Mucosa of stomach (tissue), 1 donor: ENCODE measurements around the gene MUSK.
A peak's percentile ranks its signal among the peaks of the same experiment; 100 is the strongest.
"Not testable (repeated sequence)": the region's sequence is repeated elsewhere in the genome, so short reads cannot be mapped to it uniquely, and the experiment has no call there.

Experiments used
- H3K27me3 ChIP-seq: one replicate; pipeline ENCODE4 v1.7.0; 2013; ENCODE audit warnings: mild to moderate bottlenecking, low read length; ENCODE audit not compliant: control insufficient read depth, insufficient read depth
- H3K36me3 ChIP-seq: one replicate; pipeline ENCODE4 v1.7.0; 2013; ENCODE audit warnings: low read length; ENCODE audit not compliant: control insufficient read depth, insufficient read depth
- H3K4me1 ChIP-seq: one replicate; pipeline ENCODE4 v1.7.0; 2013; ENCODE audit warnings: mild to moderate bottlenecking, low read length; ENCODE audit not compliant: control insufficient read depth, insufficient read depth
- H3K4me3 ChIP-seq: one replicate; pipeline ENCODE4 v1.7.0; 2013; ENCODE audit warnings: low read length
- H3K9ac ChIP-seq: one replicate; pipeline ENCODE4 v1.7.0; 2013; ENCODE audit warnings: mild to moderate bottlenecking, low read length, moderate library complexity
- H3K9me3 ChIP-seq: one replicate; pipeline ENCODE4 v1.7.0; 2013; ENCODE audit warnings: mild to moderate bottlenecking, low read length, moderate library complexity; ENCODE audit not compliant: control insufficient read depth
- donor health status: Pancreatic carcinoma.

The MUSK gene

DNA sequence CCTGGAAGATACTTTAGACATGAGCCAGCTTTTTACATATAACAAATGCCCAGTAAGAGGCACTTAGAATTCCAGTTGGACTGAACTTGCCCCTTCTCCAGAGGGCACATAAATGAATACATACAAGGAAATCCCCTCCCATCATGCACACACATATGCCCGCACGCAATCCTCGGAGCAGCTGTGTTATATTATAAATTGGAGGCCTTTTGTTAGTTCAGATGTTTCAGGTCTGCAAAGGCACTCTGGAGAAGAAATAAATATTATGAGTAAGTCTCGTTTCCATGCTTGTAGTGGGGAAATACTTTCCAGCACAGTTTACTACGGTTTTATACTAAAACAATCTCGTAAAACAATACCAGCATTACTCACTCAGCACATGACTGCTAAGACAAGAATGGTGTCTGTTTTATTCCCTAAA is 17.6 kb upstream of the MUSK start:
- H3K4me1 ChIP-seq, result no peaks in the 10 kb centered on the region
- no peak overlapping the region for H3K9ac ChIP-seq
- H3K9me3 ChIP-seq, result no peaks in the 10 kb centered on the region
- no peaks in the 10 kb centered on the region for H3K36me3 ChIP-seq
- no peak overlapping the region for H3K4me3 ChIP-seq
- H3K27me3 ChIP-seq, result no peaks in the 10 kb centered on the region

DNA sequence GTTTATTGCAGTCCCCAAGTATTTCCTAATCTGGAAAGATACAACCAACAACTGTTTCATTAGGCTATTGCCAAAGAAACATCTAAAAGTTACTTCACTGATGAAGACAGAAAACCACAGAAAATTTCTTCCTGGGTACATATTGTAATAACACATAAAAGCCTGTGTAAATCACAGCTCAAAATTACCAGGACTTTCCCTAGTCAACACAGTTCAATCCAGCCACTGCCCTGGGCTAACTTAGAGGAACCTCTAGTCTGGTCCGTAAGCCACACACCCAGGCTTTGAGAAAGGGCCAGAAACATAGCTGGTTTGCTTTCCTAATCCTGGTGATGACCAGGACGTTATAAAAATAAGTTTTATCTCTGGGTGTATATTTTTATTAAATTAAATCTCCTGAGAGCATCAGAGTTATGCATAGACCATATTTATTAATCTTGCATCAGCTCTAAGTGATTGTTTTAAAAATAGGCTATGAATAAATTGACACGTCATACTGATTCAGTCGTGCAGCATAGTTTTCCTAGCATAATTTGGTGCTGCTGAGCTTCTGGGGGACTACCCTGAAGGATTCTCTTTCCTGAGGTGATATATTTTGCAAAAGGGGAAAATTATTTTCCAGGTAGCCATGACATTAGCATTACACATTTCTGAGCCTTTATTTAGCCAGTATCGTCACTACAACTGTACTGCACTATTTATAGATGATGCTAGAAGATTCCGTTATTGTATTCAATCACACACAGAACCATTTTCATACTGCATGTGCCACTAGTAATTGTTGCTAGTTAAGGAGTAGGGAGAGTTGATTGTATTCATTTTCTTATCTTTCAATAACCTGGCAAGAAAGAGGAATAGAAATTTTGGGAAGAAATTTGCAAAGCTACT is 12.6 kb upstream of the MUSK start:
- Histone ChIP-seq H3K36me3 (no peaks in the 10 kb centered on the region), H3K4me1 (no peaks in the 10 kb centered on the region), H3K4me3 (no peak overlapping the region), H3K9me3 (no peaks in the 10 kb centered on the region), H3K27me3 (no peaks in the 10 kb centered on the region), H3K9ac (no peak overlapping the region)

DNA sequence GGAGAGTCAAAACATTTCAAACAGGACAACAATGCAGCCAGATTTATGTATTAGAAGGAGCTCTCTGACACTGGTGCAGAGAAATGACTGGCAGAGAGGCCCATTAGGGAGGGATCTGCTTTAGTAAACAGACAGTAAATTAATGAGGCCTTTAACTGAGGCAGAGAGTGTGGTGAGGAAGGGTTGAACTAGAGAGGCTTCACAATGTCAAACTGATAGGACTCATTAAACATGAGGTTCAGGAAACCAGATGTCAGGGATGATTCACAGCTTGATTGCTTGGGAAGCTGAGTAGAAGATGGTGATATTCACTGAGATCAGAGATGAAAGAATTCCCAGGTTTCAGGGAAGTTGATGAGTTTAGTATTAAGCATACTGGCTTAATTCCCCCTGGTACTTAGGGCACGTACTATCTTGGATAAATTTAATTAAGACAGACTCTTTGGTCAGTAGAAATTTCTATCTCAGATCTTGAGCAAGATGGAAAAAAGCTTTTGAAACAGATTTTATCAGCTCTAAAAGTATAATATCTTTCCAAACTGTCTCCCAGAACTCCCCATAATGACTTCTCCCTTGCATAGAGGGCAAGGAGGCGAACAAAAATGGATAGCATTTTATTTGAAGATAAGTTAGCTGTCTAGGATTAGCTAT is 8.6 kb upstream of the MUSK start:
- H3K4me3 ChIP-seq, result no peak overlapping the region
- H3K9ac ChIP-seq, result no peak overlapping the region
- H3K27me3 ChIP-seq, result no peaks in the 10 kb centered on the region
- no peaks in the 10 kb centered on the region for H3K36me3 ChIP-seq
- H3K9me3 ChIP-seq, result no peaks in the 10 kb centered on the region
- H3K4me1 ChIP-seq, result no peaks in the 10 kb centered on the region

DNA sequence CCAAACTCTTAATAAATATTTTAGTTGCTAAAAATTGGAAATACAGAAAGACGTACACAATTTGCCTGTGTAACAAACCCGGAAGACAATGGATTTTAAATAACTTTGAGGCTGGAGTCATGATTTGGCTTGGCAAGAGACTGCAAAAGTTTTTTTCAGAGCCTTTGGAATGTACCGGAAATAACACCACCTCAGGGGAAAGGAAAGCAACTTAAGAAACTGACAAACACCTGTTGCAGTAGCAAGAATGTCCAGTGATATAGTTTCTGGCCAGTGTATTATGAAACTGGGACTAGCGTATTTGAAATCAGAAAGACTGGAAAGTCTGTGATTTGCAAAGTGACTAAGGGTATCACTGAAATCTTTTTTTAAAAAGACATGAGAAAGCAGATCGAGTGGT is 842 bp downstream of the MUSK start:
- Histone ChIP-seq H3K4me1 (no peaks in the 10 kb centered on the region), H3K4me3 (no peak overlapping the region), H3K27me3 (no peaks in the 10 kb centered on the region), H3K36me3 (no peaks in the 10 kb centered on the region), H3K9ac (peak overlapping the region; percentile 14), H3K9me3 (no peaks in the 10 kb centered on the region)

DNA sequence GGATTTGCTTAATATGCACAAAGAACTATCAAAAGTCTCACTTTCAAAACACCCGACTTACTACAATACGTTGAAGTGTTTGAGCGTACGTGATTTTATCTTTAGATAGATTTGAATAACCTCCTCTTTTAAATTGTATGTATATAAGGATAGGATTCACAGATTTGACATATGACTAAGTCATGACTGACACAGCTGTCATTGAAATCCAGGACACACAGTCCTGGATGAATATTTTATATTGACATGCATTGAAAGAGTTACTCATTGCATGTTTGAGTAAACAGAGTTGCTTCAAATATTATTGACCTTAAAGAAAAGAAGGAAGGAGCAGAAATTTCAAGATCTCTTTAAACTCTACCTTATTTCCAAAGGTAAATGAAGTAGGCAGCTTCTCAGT is 3.3 kb downstream of the MUSK start:
- Histone ChIP-seq H3K27me3 (no peaks in the 10 kb centered on the region), H3K9ac (no peak overlapping the region), H3K4me1 (no peaks in the 10 kb centered on the region), H3K36me3 (no peaks in the 10 kb centered on the region), H3K9me3 (no peaks in the 10 kb centered on the region), H3K4me3 (no peak overlapping the region)

DNA sequence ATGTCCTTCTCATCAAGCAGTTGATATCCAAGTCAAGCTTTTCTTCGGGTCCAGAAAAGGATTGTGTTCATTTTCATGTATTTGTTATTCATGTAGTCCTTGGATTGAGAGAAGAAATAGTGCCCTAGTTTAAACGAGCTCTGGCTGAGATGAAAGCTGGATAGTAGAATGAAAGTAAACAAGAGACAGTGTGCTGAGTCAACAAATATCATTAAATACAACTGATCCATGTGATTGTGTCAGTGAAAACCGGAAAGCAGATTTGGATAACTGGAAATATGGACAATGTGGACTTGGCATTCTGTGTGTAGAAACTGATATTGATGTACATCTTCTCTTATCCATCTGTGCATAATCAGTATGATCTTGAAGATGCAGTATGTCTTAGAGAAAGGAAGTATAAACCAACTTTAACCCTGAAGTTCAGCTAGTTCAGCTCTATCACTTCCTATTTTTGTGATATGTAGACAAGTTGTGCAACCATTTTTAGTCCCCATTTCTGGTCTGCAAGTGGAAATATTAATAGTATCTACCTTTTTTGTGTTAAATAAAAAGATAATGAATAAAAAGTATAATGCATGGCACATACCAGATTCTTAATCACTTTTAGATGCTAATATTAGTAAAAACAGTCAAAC is 4.4 kb downstream of the MUSK start:
- Histone ChIP-seq H3K27me3 (no peaks in the 10 kb centered on the region), H3K4me1 (no peaks in the 10 kb centered on the region), H3K4me3 (no peak overlapping the region), H3K9me3 (no peaks in the 10 kb centered on the region), H3K9ac (no peak overlapping the region), H3K36me3 (no peaks in the 10 kb centered on the region)

DNA sequence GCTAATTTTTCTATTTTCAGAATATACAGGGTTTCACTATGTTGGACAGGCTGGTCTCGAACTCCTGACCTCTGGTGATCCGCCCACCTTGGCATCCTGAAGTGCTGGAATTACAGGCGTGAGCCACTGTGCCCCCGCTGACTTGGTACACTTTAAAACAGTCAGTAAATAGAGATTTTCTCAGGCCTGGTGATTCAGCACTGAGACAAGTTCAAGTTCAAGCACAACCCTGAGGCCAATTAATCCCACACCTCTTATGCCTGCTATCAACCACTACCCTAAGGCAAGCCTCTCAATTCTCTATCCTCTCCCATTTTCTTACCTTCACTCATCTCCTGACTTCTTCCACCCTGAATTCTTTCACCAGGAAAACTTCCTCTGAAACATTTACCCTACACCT is 18.9 kb downstream of the MUSK start:
- Histone ChIP-seq H3K9me3 (no peaks in the 10 kb centered on the region), H3K4me3 (no peak overlapping the region), H3K4me1 (no peaks in the 10 kb centered on the region), H3K36me3 (no peaks in the 10 kb centered on the region), H3K9ac (no peak overlapping the region), H3K27me3 (no peaks in the 10 kb centered on the region)

DNA sequence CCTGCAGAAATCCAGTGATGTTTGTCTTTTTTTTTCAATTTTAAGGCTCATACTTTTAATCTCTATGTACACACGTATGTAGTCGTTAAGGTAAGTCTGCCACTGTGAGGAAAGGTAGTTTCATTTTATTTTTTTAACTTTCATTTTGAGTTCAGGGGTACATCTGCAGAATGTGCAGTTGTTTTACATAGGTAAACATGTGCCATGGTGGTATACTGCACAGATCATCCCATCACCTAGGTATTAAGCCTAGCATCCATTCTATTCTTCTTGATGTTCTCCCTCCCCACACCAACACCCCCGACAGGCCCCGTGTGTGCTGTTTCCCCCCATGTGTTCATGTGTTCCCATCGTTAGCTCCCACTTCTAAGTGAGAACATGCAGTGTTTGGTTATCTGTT is 19.7 kb downstream of the MUSK start:
- H3K27me3 ChIP-seq, result no peaks in the 10 kb centered on the region
- H3K4me1 ChIP-seq, result no peaks in the 10 kb centered on the region
- no peak overlapping the region for H3K4me3 ChIP-seq
- H3K36me3 ChIP-seq, result no peaks in the 10 kb centered on the region
- H3K9me3 ChIP-seq, result no peaks in the 10 kb centered on the region
- no peak overlapping the region for H3K9ac ChIP-seq

DNA sequence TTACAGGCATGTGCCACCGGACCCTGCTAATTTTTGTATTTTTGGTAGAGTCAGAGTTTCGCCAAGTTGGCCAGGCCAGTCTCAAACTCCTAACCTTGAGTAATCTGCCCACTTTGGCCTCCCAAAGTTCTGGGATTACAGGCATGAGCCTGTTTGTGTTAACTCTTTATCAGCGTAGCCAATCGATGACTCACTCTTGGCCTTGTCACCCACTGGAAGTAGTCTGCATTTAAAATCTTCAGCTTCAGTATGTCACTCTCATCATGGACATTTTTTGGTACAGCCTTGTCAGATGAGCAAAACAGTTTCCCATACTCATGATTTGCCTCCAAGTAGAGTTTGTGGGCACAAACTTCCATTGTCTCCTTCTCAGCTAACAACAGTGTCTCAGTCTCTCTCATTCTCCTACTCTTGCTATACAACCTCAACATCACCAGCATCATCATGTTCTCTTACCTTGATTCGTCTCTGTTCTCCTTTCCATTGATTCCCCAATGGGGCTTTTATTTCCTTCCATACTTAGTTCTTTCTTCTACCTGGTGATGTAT is 22.5 kb downstream of the MUSK start:
- Histone ChIP-seq H3K9me3 (no peaks in the 10 kb centered on the region), H3K4me3 (no peak overlapping the region), H3K36me3 (no peaks in the 10 kb centered on the region), H3K4me1 (no peaks in the 10 kb centered on the region), H3K27me3 (no peaks in the 10 kb centered on the region), H3K9ac (no peak overlapping the region)

DNA sequence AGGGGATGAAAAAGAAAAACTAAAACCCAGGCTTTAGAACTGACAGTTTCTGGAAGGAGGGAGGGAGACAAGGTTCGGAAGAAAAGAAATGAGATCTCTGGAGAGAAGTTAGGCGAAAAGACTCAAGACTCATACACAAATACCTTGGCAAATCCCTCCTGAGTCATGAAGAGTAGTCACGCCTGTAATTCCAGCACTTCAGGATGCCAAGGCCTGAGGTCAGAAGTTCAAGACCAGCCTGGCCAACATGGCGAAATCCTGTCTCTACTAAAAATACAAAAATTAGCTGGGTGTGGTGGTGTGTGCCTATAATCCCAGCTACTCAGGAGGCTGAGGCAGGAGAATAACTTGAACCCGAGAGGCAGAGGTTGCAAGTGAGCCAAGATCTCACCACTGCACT is 27.3 kb downstream of the MUSK start:
- H3K4me3 ChIP-seq, H3K4me1 ChIP-seq, H3K27me3 ChIP-seq, H3K9me3 ChIP-seq, H3K36me3 ChIP-seq, H3K9ac ChIP-seq: not testable (repeated sequence)

DNA sequence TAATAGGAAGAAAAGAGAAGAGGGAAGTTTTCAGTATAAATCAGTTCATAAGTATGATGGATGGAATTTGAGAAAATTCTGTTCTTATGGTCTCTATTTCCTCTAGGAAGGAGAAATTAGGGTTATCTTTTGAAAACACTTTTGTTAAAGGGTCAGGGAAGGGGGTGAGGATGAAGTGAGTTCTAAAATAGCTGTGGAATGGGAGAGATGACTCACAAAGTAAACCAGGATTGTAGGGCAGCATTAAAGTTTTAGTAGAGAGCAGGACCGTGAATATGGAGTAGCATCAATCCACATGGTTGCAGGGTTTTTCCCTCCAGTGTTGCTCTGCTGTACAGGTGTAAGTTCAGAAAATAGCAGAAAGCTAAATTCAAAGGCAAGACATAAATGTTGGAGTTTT is 32.4 kb downstream of the MUSK start:
- H3K36me3 ChIP-seq, result no peaks in the 10 kb centered on the region
- no peak overlapping the region for H3K9ac ChIP-seq
- no peak overlapping the region for H3K4me3 ChIP-seq
- H3K4me1 ChIP-seq, result no peaks in the 10 kb centered on the region
- no peaks in the 10 kb centered on the region for H3K27me3 ChIP-seq
- no peaks in the 10 kb centered on the region for H3K9me3 ChIP-seq

DNA sequence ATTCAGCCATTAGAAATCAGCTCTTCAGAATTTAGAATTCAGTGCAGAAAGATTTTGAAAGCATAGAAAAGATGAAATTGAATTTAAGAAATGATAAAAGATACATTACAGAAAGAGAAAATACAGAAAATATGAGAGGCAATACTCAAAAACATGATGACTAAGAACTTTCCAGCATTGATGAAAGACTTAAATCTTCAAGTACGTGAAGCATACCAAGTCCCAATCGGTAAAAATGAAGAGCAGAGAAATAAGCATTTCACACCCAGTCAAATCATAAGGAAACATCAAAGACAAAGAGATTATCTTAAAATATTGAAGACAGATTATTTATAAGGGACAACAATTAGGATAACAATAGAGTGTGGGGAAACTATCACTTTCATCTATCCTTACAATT is 35.1 kb downstream of the MUSK start:
- Histone ChIP-seq H3K36me3 (no peaks in the 10 kb centered on the region), H3K4me1 (no peaks in the 10 kb centered on the region), H3K9me3 (no peaks in the 10 kb centered on the region), H3K4me3 (no peak overlapping the region), H3K27me3 (no peaks in the 10 kb centered on the region), H3K9ac (no peak overlapping the region)
